Medulla oblongata (tissue), 1 donor: ENCODE measurements around the gene ST6GAL1.

Source experiments
- DNase-seq: peaks from one replicate; pipeline ENCODE4 v3.0.0-alpha.2; 2015; ENCODE audit errors: extremely low spot score

Gene ST6GAL1

GRCh38 chr3:187077537-187077936 lies 147.2 kb downstream of the ST6GAL1 start:
- no peak for DNase-seq

- DNase-seq = no peak
These were observed 149.0 kb downstream of the ST6GAL1 start for GRCh38 chr3:187079090-187080022.

- no peak for DNase-seq
These were observed 150.6 kb downstream of the ST6GAL1 start for GRCh38 chr3:187080799-187081450.

DNA sequence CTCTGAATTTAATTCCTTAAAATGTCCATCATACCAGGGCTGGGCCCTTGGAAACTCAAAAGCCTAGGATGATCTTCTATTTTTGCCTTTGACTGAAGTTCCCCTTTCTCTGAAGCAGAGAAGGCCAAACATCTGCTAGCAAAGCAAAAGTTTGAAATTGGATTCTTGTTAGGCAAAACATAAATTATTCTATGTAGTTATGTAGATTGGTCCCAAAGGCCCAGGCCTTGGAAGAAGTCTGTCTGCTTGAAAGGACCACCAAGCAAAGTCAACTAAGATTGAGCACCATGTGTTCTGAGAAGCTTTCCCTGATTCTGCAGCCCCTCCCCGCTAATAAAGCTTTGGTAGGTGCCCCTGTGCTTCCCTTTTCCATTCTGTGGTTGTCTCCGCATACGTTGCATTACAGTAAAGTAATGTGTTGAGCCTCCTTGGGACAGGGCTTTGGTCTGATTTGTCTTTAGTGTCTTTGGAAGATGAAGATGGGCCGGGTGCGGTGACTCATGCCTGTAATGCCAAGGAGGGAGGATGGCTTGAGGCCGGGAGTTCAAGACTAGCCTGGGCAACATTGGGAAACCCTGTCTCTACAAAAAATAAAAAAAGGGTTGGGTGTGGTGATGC lies 152.5 kb downstream of the ST6GAL1 start:
- peak; percentile 38 for DNase-seq

GRCh38 chr3:187084126-187084525 lies 153.8 kb downstream of the ST6GAL1 start:
- no peak for DNase-seq

GRCh38 chr3:187084580-187084979 lies 154.3 kb downstream of the ST6GAL1 start:
- DNase-seq = no peak

DNA sequence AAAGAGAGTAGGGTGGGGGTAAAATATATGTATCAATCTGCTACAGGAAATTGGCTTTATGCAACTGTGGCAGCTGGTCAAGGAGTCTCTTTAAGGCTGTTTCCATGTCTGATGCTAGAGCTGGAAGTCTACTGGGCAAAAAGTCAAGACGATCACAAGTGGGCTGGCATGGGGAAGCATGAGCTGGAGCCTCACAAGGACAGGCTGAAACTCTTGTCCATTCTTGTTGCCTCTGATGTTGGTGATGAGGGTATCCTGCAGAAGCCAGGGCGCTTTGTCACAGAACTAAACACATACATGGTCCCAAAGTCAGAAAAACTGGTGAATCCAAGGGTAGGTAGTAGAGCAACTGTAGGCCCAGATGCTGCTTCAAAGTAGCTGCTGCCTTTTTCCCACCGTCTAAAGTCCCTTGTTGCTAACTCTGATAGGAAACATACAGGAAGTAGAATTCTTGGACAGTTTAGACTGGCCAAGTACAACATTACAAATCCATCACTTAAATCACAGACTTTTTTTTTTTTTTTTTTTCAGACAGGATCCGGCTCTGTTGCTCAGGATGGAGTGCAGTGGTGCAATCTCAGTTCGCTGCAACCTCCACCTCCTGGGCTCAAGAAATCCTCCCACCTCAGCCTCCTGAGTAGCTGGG lies 154.8 kb downstream of the ST6GAL1 start:
- no peak for DNase-seq

DNA sequence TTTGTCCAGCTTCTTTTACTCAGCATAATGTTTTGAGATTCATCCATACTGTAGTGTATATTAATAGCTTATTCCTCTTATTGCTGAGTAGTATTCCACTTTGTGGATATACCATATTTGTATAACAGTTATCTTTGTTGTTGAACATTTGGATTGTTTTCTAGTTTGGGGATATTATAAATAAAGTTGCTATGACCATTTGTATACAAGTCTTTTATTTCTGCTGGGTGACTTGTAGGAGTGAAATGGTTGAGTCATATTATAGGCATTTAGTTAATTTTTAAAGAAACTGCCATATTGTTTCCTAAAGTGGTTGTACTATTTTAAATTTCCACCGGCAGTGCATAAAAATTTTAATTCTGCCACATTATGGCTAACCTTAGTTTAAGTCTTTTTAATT lies 155.6 kb downstream of the ST6GAL1 start:
- no peak for DNase-seq

DNA sequence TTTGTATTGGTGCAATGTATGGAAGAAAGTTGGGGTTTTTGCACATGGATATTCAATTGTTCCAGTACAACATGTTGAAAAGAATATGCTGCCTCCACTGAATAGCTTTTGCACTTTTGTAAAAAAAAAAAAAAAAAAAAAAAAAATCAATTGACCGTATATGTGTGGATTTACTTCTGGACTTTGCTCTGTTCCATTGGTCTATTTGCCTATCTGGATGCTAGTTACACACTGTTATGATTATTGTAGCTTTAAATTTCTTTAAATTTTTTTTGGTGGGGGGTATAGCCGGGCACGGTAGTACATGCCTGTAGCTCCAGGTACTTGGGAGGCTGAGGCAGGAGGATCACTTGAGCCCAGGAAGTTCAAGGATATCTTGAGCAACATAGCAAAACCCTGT lies 156.5 kb downstream of the ST6GAL1 start:
- no peak for DNase-seq

- DNase-seq = no peak
These were observed 158.4 kb downstream of the ST6GAL1 start for GRCh38 chr3:187088701-187089100.

GRCh38 chr3:187093320-187093719 lies 163.0 kb downstream of the ST6GAL1 start:
- DNase-seq = no peak

- no peak for DNase-seq
These were observed 168.7 kb downstream of the ST6GAL1 start for GRCh38 chr3:187098923-187099512.

- peak; percentile 75 for DNase-seq
These were observed 171.1 kb downstream of the ST6GAL1 start for GRCh38 chr3:187101184-187102072.

DNA sequence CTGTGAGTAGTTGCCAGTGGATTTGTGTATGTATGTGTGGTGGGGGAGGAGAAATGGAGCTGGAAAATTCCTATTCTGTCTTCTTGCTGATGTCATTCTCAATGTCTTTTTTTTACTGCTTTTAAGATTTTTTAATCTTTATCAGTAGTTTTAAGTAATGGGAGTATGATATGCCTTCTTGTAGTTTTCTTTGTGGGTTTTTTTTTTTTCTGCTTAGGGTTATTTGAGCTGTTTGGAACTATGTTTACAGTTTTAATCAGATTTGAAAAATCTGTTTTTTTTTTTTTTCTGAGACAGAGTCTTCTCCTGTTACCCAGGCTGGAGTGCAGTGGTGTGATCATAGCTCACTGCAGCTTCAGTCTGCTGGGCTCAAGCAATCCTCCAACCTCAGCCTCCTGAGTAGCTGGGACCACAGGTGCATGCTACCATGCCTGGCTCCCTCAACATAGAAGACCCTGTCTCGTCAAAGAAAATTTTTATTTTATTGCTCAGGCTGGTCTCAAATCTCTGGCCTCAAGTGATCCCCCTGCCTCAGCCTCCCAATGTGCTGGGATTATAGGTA lies 171.8 kb downstream of the ST6GAL1 start:
- no peak for DNase-seq

DNA sequence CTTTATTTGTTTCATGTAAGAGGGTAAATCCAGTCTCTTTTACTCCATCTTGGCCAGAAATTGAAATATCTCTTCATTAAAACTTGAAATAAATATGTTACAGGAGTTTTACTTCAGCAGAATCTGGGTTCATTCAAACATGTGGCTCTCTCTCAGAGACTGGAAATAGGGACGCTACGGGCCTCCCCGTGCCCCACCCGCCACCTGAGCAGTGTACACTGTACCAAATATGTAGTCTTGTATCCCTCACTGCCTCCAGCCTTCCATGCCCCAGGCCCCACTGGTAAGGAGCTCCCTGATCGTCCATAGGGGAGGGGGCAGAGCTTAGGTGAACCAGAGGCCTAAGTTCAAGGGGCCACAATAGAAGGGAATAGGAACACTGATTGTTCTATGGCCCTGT lies 172.9 kb downstream of the ST6GAL1 start:
- no peak for DNase-seq

DNA sequence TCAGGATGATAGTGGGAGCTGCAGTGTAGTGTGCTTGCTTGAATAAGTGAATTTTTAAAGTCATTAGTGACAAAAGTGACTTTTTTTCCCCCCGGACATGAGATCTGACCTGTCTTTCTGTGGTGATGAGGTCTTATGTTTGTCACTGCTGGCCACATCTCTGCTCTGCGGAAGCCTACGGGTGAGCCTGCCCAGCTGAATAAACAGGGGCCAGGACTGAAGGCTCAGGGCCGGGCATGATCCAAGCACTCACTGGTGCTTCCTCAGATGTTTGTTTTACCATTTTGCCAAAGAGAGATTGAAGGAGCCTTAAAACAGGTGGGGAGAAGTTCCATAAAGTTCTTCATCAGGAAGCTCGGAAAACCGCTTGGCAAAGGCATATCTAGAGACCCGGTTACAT lies 174.0 kb downstream of the ST6GAL1 start:
- DNase-seq = no peak

GRCh38 chr3:187104933-187105332 lies 174.6 kb downstream of the ST6GAL1 start:
- DNase-seq = no peak

DNA sequence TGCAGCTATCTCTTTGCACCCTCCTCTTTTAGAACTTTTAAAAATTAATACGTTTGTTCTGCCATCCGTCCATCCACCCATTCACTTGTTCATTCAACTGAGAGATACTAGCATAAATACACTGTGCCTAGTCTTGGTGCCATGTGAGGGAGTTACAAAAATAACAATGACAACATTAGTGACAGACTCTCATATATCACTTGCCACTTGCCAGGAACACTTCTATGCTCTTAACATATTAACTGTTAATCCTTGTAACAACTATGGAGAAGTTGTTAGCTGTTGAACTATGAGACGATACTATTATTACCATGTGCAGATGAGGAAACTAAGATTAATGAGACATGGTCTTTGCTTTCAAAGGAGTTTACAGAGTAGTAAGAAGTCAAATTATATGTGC lies 175.4 kb downstream of the ST6GAL1 start:
- DNase-seq = no peak

DNA sequence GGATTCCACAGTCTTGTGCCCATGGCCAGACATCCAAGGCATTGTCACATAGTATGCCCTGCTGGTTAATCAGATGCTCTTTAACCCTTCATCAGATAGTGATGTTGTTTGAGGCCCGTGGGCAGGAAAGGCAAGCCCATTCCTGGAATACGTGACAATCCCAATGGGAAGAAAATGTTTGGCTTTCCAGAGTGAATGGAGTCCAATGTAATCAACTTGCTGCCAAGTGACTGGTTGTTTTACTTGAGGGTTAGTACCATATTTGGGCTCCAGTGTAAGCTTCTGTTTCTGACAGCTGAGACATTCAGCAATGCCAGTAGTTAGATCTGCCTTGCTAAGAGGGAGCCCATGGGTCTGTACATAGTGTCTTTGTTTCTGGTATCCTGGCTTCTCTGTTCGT lies 177.7 kb downstream of the ST6GAL1 start:
- no peak for DNase-seq

GRCh38 chr3:187110156-187110555 lies 179.8 kb downstream of the ST6GAL1 start:
- DNase-seq = no peak
